A673 (cell line): Measurements from ENCODE around the gene DNAH7. TPM values are rescaled to one million over a fixed set of nuclear protein-coding genes. Genes with fewer than 3 reads are reported as not detected.
A peak's percentile ranks its signal among the peaks of the same experiment; 100 is the strongest.

ENCODE experiments used
- BruUV-seq: library from RNA; stranded (reverse); fragments of 400-500 nt; replicated peaks from 2 replicates; lab custom pipeline; 2021; lab: Mats Ljungman, UMichigan
- CTCF ChIA-PET: fragments of 300-600 bp; sonication (Branson Sonifier 250); formaldehyde crosslinking; loops from one replicate; lab custom pipeline; 2022; ENCODE audit warnings: antibody characterized with exemption; lab: Charles Lee
- POLR2A ChIA-PET: fragments of 300-600 bp; sonication (Branson Sonifier 250); formaldehyde crosslinking; loops from one replicate; lab custom pipeline; 2022; ENCODE audit warnings: antibody characterized with exemption; ENCODE audit not compliant: low non-redundant PET; lab: Charles Lee
- DNase-seq: peaks from one replicate; pipeline ENCODE4 v3.0.0-alpha.2; 2015; ENCODE audit warnings: low spot score
- H3K27ac ChIP-seq: fragments of 200-600 bp; sonication (generic); 2 replicates; pipeline ENCODE4 v1.5.1; 2016; ENCODE audit warnings: mixed run types, low read depth, mild to moderate bottlenecking, mixed read lengths, antibody characterized with exemption, low read length; ENCODE audit not compliant: poor library complexity, severe bottlenecking
- H3K27me3 ChIP-seq: fragments of 200-600 bp; sonication (generic); replicated peaks from 2 replicates; pipeline ENCODE4 v1.6.1; 2017; ENCODE audit warnings: mixed run types, low read depth, mild to moderate bottlenecking, mixed read lengths, antibody characterized with exemption, low read length; ENCODE audit not compliant: insufficient read depth, poor library complexity
- H3K36me3 ChIP-seq: fragments of 200-600 bp; sonication (generic); 2 replicates; pipeline ENCODE4 v1.6.1; 2016; ENCODE audit warnings: mixed run types, mild to moderate bottlenecking, mixed read lengths, antibody characterized with exemption, low read length; ENCODE audit not compliant: insufficient read depth, poor library complexity, severe bottlenecking
- H3K4me1 ChIP-seq: fragments of 200-600 bp; sonication (generic); 2 replicates; pipeline ENCODE4 v1.6.1; 2017; ENCODE audit warnings: mixed run types, mild to moderate bottlenecking, mixed read lengths, antibody characterized with exemption, low read length; ENCODE audit not compliant: insufficient read depth, poor library complexity, severe bottlenecking
- H3K4me3 ChIP-seq: fragments of 200-600 bp; sonication (generic); 2 replicates; pipeline ENCODE4 v1.5.1; 2016; ENCODE audit warnings: low read depth, mixed run types, mild to moderate bottlenecking, mixed read lengths, low read length; ENCODE audit not compliant: poor library complexity, severe bottlenecking
- H3K9me3 ChIP-seq: fragments of 200-600 bp; sonication (generic); 2 replicates; pipeline ENCODE4 v1.6.1; 2016; ENCODE audit warnings: mixed run types, low read depth, mild to moderate bottlenecking, mixed read lengths, antibody characterized with exemption, low read length; ENCODE audit not compliant: poor library complexity, severe bottlenecking
- EZH2 ChIP-seq: fragments of 200-600 bp; sonication (generic); IDR thresholded peaks from 2 replicates; pipeline ENCODE4 v1.6.1; 2017; ENCODE audit warnings: borderline replicate concordance, low read depth, mild to moderate bottlenecking, mixed read lengths, antibody characterized with exemption, low read length; ENCODE audit not compliant: poor library complexity, severe bottlenecking
- intact Hi-C: fragments of 100-400 bp; cut with micrococcal nuclease; formaldehyde crosslinking; loops from one replicate; pipeline ENCODE4 v1.10.0; 2022; ENCODE audit not compliant: unreplicated experiment
- total RNA-seq: library from RNA; stranded (reverse); gene quantifications from 2 replicates; pipeline ENCODE4 v1.2.3, GENCODE V29; 2021
- TF ChIP-seq, protein P1 (sequence below): fragments of 300-800, 200-600 bp; sonication (generic); conservative IDR thresholded peaks from 2 replicates; pipeline ENCODE4 v1.5.1; 2017; ENCODE audit warnings: low read depth, mild to moderate bottlenecking, antibody characterized with exemption, low read length, moderate library complexity, mixed read lengths

The DNAH7 gene
- total RNA-seq, 1 experiment from 2014 or later, result 0.95 TPM

DNA sequence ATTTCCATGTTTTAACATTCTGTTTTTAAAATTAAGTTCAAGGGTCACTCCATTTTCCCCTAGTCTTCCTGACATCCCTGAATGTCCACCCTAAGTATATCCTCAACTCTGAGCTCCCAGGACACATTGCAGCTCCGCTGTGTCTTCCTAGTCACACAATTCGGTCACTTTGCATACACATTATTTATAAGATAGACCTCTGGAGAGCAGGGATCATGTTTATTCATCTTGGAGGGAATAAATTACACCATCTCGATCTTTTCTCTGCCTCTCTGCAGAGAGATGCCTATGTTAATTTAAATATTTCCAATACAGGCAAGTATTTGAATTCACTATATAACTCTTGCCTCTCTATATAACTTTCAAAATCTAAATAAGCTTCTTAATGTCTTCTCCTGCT lies 245.4 kb downstream of the DNAH7 start:
- CTCF ChIA-PET, result no interaction called here
- intact Hi-C loops, result no loop called here
- POLR2A ChIA-PET, result no interaction called here

GRCh38 chr2:195821566-195821932 lies 247.1 kb downstream of the DNAH7 start:
- H3K27me3 ChIP-seq, result no peaks in the 10 kb centered on the region
- DNase-seq, result no peak
- no peaks in the 10 kb centered on the region for H3K36me3 ChIP-seq
- no peaks in the 10 kb centered on the region for H3K9me3 ChIP-seq
- CTCF ChIA-PET, result no interaction called here
- intact Hi-C loops, result no loop called here
- POLR2A ChIA-PET, result no interaction called here
- BruUV-seq, result no TSS peak
- H3K4me1 ChIP-seq, result peaks cover 4% of the 10 kb centered on the region
- H3K4me3 ChIP-seq, result no peak overlapping the region
- H3K27ac ChIP-seq, result peak overlapping the region; percentile 75
- TF ChIP-seq, protein P1, sequence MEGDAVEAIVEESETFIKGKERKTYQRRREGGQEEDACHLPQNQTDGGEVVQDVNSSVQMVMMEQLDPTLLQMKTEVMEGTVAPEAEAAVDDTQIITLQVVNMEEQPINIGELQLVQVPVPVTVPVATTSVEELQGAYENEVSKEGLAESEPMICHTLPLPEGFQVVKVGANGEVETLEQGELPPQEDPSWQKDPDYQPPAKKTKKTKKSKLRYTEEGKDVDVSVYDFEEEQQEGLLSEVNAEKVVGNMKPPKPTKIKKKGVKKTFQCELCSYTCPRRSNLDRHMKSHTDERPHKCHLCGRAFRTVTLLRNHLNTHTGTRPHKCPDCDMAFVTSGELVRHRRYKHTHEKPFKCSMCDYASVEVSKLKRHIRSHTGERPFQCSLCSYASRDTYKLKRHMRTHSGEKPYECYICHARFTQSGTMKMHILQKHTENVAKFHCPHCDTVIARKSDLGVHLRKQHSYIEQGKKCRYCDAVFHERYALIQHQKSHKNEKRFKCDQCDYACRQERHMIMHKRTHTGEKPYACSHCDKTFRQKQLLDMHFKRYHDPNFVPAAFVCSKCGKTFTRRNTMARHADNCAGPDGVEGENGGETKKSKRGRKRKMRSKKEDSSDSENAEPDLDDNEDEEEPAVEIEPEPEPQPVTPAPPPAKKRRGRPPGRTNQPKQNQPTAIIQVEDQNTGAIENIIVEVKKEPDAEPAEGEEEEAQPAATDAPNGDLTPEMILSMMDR, result no peak
- TF ChIP-seq EZH2, result no peak

More for the DNA sequence above, 245.4 kb downstream of the DNAH7 start:
- TF ChIP-seq, protein P1, result no peak
- no peak for TF ChIP-seq EZH2
- Histone ChIP-seq H3K4me3 (no peak overlapping the region), H3K4me1 (peaks cover 4% of the 10 kb centered on the region), H3K27me3 (no peaks in the 10 kb centered on the region), H3K9me3 (no peaks in the 10 kb centered on the region), H3K27ac (no peak overlapping the region), H3K36me3 (no peaks in the 10 kb centered on the region)
- DNase-seq, result no peak
- no TSS peak for BruUV-seq

GRCh38 chr2:195820867-195821565 lies 247.6 kb downstream of the DNAH7 start:
- Histone ChIP-seq H3K27ac (peak overlapping the region; percentile 75), H3K9me3 (no peaks in the 10 kb centered on the region), H3K27me3 (no peaks in the 10 kb centered on the region), H3K36me3 (no peaks in the 10 kb centered on the region), H3K4me3 (no peak overlapping the region), H3K4me1 (peaks cover 4% of the 10 kb centered on the region)
- no peak for TF ChIP-seq EZH2
- TF ChIP-seq, protein P1, result no peak
- intact Hi-C loops, result no loop called here
- no peak for DNase-seq
- ChIA-PET POLR2A (no interaction called here), CTCF (no interaction called here)
- BruUV-seq, result no TSS peak
